H1 (cell line): ENCODE measurements around the gene IMP3. TPM values are rescaled to one million over a fixed set of nuclear protein-coding genes. Genes with fewer than 3 reads are reported as not detected.

Experiments
- CTCF ChIA-PET: fragments of 300-600 bp; sonication (Branson Sonifier 250); formaldehyde crosslinking; loops from one replicate; lab custom pipeline; 2021; ENCODE audit not compliant: partially characterized antibody; lab: Charles Lee
- POLR2A ChIA-PET: fragments of 300-600 bp; sonication (Branson Sonifier 250); formaldehyde crosslinking; loops from one replicate; lab custom pipeline; 2021; ENCODE audit warnings: inconsistent platforms; ENCODE audit not compliant: partially characterized antibody; lab: Charles Lee
- DNase-seq, 2 experiments: peaks; one replicate each; pipeline versions ENCODE4 v3.0.0 to v3.0.0-alpha.2; 2010 to 2022; ENCODE audit warnings: low spot score in 2 of 2, low read depth in 1 of 2, mixed read lengths in 1 of 2
- FAIRE-seq: peaks from 2 replicates; lab custom pipeline; 2011; peaks lifted over from hg19 to GRCh38; lab: Jason Lieb, UNC
- H2AFZ ChIP-seq: 2 replicates; pipeline ENCODE4 v1.8.1; 2012; ENCODE audit warnings: low read length, inconsistent platforms
- H2AK5ac ChIP-seq: 2 replicates; pipeline ENCODE4 v1.6.1; 2013; ENCODE audit warnings: low read depth, low read length
- H2BK120ac ChIP-seq: replicated peaks from 2 replicates; pipeline ENCODE3; 2013; ENCODE audit warnings: low read depth, low read length, inconsistent platforms
- H2BK12ac ChIP-seq: 2 replicates; pipeline ENCODE4 v1.6.1; 2013; ENCODE audit warnings: low read depth, low read length
- H2BK15ac ChIP-seq: 2 replicates; pipeline ENCODE4 v1.6.1; 2013; ENCODE audit warnings: low read length
- H2BK20ac ChIP-seq: 2 replicates; pipeline ENCODE4 v1.6.1; 2013; ENCODE audit warnings: low read length
- H2BK5ac ChIP-seq: 2 replicates; pipeline ENCODE4 v1.6.1; 2013; ENCODE audit warnings: low read depth, low read length
- H3K14ac ChIP-seq: 2 replicates; pipeline ENCODE4 v1.6.1; 2013; ENCODE audit warnings: inconsistent platforms; ENCODE audit not compliant: insufficient read length
- H3K18ac ChIP-seq: 2 replicates; pipeline ENCODE4 v1.6.1; 2013; ENCODE audit warnings: low read length; ENCODE audit errors: extremely low read depth
- H3K23ac ChIP-seq: 2 replicates; pipeline ENCODE4 v1.6.1; 2013; ENCODE audit warnings: inconsistent platforms; ENCODE audit not compliant: insufficient read length
- H3K23me2 ChIP-seq: 2 replicates; pipeline ENCODE4 v1.6.1; 2013; ENCODE audit warnings: low read depth, low read length
- H3K27ac ChIP-seq: 2 replicates; pipeline ENCODE4 v1.6.1; 2011; ENCODE audit warnings: low read depth, low read length, inconsistent platforms
- H3K27me3 ChIP-seq, 4 experiments: replicated peaks in 1 of 4; 1 replicate in 1 of 4; 2 replicates in 3 of 4; pipeline versions ENCODE4 v1.6.1 to v1.8.1; 2011 to 2013; ENCODE audit warnings: low read length in 3 of 4, mild to moderate bottlenecking in 3 of 4, inconsistent platforms in 2 of 4, mixed read lengths in 2 of 4, moderate library complexity in 1 of 4; ENCODE audit not compliant: control insufficient read depth in 3 of 4, insufficient read depth in 3 of 4; ENCODE audit errors: extremely low read depth in 1 of 4
- H3K36me3 ChIP-seq, 4 experiments: 2 replicates each; pipeline versions ENCODE4 v1.6.1 to v1.8.1; 2011 to 2013; ENCODE audit warnings: mild to moderate bottlenecking in 4 of 4, low read length in 3 of 4, moderate library complexity in 2 of 4, control low read depth in 1 of 4, inconsistent platforms in 1 of 4; ENCODE audit not compliant: insufficient read depth in 4 of 4, control insufficient read depth in 2 of 4
- H3K4ac ChIP-seq: replicated peaks from 2 replicates; pipeline ENCODE3; 2013; ENCODE audit warnings: low read length, low read depth, mixed read lengths, inconsistent platforms; ENCODE audit not compliant: insufficient read length
- H3K4me1 ChIP-seq, 4 experiments: replicated peaks in 1 of 4; 1 replicate in 1 of 4; 2 replicates in 3 of 4; pipeline versions ENCODE4 v1.6.1 to v1.8.1; 2011 to 2013; ENCODE audit warnings: low read length in 3 of 4, inconsistent platforms in 2 of 4, mixed read lengths in 1 of 4; ENCODE audit not compliant: insufficient read depth in 4 of 4, control insufficient read depth in 3 of 4
- H3K4me2 ChIP-seq, 2 experiments: 2 replicates each; pipeline versions ENCODE4 v1.6.1 to v1.8.1; 2011 to 2013; ENCODE audit warnings: low read depth in 2 of 2, low read length in 2 of 2, control low read depth in 1 of 2, inconsistent platforms in 1 of 2, mild to moderate bottlenecking in 1 of 2; ENCODE audit not compliant: insufficient read depth in 1 of 2
- H3K4me3 ChIP-seq, 4 experiments: fragments of 200-600, 300-600 bp in 1 of 4; sonication (generic), shearing (Covaris generic), sonication (Bioruptor Twin) in 1 of 4; 2 replicates each; pipeline versions ENCODE4 v1.5.1 to v1.8.1; 2011 to 2016; ENCODE audit warnings: low read length in 4 of 4, low read depth in 3 of 4, control low read depth in 2 of 4, inconsistent platforms in 2 of 4, mild to moderate bottlenecking in 2 of 4, mixed read lengths in 1 of 4, moderate library complexity in 1 of 4; ENCODE audit not compliant: insufficient read depth in 2 of 4; ENCODE audit errors: extremely low read depth in 1 of 4
- H3K56ac ChIP-seq: replicated peaks from 2 replicates; pipeline ENCODE3; 2013; ENCODE audit warnings: low read depth, mild to moderate bottlenecking, mixed read lengths, low read length, inconsistent platforms; ENCODE audit not compliant: insufficient read length
- H3K79me1 ChIP-seq: 2 replicates; pipeline ENCODE4 v1.6.1; 2013; ENCODE audit warnings: low read depth, low read length, control low read depth
- H3K79me2 ChIP-seq, 2 experiments: 2 replicates each; pipeline versions ENCODE4 v1.6.1 to v1.8.1; 2012 to 2013; ENCODE audit warnings: low read length in 2 of 2, mild to moderate bottlenecking in 2 of 2, inconsistent platforms in 1 of 2; ENCODE audit not compliant: insufficient read depth in 2 of 2, control insufficient read depth in 1 of 2
- H3K9ac ChIP-seq, 4 experiments: replicated peaks in 1 of 4; 1 replicate in 1 of 4; 2 replicates in 3 of 4; pipeline versions ENCODE4 v1.6.1 to v1.8.1; 2011 to 2013; ENCODE audit warnings: low read depth in 3 of 4, low read length in 3 of 4, control low read depth in 2 of 4, mild to moderate bottlenecking in 2 of 4, moderate library complexity in 2 of 4, inconsistent platforms in 1 of 4; ENCODE audit errors: extremely low read depth in 1 of 4
- H3K9me3 ChIP-seq, 2 experiments: 2 replicates each; pipeline versions ENCODE4 v1.6.1 to v1.8.1; 2012 to 2013; ENCODE audit warnings: mild to moderate bottlenecking in 2 of 2, moderate library complexity in 2 of 2, control low read depth in 1 of 2, inconsistent platforms in 1 of 2, low read depth in 1 of 2, low read length in 1 of 2, mixed read lengths in 1 of 2; ENCODE audit not compliant: insufficient read depth in 2 of 2
- H4K20me1 ChIP-seq, 2 experiments: replicated peaks in 1 of 2; 2 replicates each; pipeline versions ENCODE3 to v1.8.1; 2011 to 2013; ENCODE audit warnings: inconsistent platforms in 2 of 2, low read length in 2 of 2, mild to moderate bottlenecking in 1 of 2; ENCODE audit not compliant: insufficient read depth in 2 of 2, control insufficient read depth in 1 of 2
- H4K5ac ChIP-seq: 2 replicates; pipeline ENCODE4 v1.6.1; 2013; ENCODE audit warnings: low read length, low read depth, mixed read lengths, inconsistent platforms; ENCODE audit not compliant: insufficient read length
- H4K8ac ChIP-seq: 2 replicates; pipeline ENCODE4 v1.8.0; 2013; ENCODE audit warnings: mild to moderate bottlenecking, moderate library complexity, low read length, inconsistent platforms; ENCODE audit not compliant: insufficient read depth; ENCODE audit errors: extremely low read depth
- H4K91ac ChIP-seq: replicated peaks from 2 replicates; pipeline ENCODE3; 2013; ENCODE audit warnings: low read length, mixed read lengths, inconsistent platforms; ENCODE audit not compliant: insufficient read length
- BCL11A ChIP-seq, 2 experiments: IDR thresholded peaks; one replicate each; pipeline ENCODE4 v1.6.1; 2011; ENCODE audit warnings: low read depth in 2 of 2, low read length in 2 of 2, mild to moderate bottlenecking in 2 of 2
- CEBPB ChIP-seq: IDR thresholded peaks from 2 replicates; pipeline ENCODE4 v1.6.1; 2012; ENCODE audit warnings: low read depth, low read length
- CHD1 ChIP-seq: IDR thresholded peaks from 2 replicates; pipeline ENCODE4 v1.6.1; 2012; ENCODE audit warnings: low read depth, low read length, improper control_type of control experiment
- CTCF ChIP-seq, 3 experiments: IDR thresholded peaks; 1 replicate in 2 of 3; 2 replicates in 1 of 3; pipeline versions ENCODE4 v1.5.1 to v1.6.1; 2011; ENCODE audit warnings: low read length in 3 of 3, mild to moderate bottlenecking in 3 of 3, inconsistent platforms in 2 of 3, low read depth in 1 of 3, moderate library complexity in 1 of 3; ENCODE audit not compliant: insufficient read depth in 1 of 3; ENCODE audit errors: control extremely low read depth in 1 of 3
- FOSL1 ChIP-seq: IDR thresholded peaks from 2 replicates; pipeline ENCODE4 v1.6.1; 2011; ENCODE audit warnings: mild to moderate bottlenecking, low read depth, low read length, moderate library complexity; ENCODE audit not compliant: insufficient read depth
- NRF1 ChIP-seq: IDR thresholded peaks from 2 replicates; pipeline ENCODE4 v1.6.1; 2011; ENCODE audit warnings: mild to moderate bottlenecking, low read depth, low read length, improper control_type of control experiment
- POU5F1 ChIP-seq: IDR thresholded peaks from 2 replicates; pipeline ENCODE4 v1.6.1; 2011; ENCODE audit warnings: low read depth, mild to moderate bottlenecking, low read length, moderate library complexity
- SIRT6 ChIP-seq: IDR thresholded peaks from one replicate; pipeline ENCODE4 v1.7.1; 2012; ENCODE audit warnings: low read length, inconsistent platforms
- SIX5 ChIP-seq: IDR thresholded peaks from 2 replicates; pipeline ENCODE4 v1.6.1; 2011; ENCODE audit warnings: mild to moderate bottlenecking, low read depth, low read length
- SP1 ChIP-seq: IDR thresholded peaks from 2 replicates; pipeline ENCODE4 v1.6.1; 2011; ENCODE audit warnings: low read depth, low read length
- SP2 ChIP-seq: IDR thresholded peaks from 2 replicates; pipeline ENCODE4 v1.6.1; 2012; ENCODE audit warnings: mild to moderate bottlenecking, low read length, inconsistent platforms
- WGBS, 2 experiments: shearing (Covaris generic) in 1 of 2; methylation state at CpG; one replicate each; pipeline versions ENCODE4 v1.1.6 to v1.1.7; 2013 to 2015; ENCODE audit warnings: low lambda C conversion rate in 2 of 2, mixed read lengths in 2 of 2, inconsistent platforms in 1 of 2, low coverage in 1 of 2, missing lambda C conversion rate in 1 of 2; ENCODE audit not compliant: insufficient replicate concordance in 2 of 2, insufficient coverage in 1 of 2, insufficient read length in 1 of 2; ENCODE audit errors: extremely low coverage in 1 of 2, missing lambda C conversion rate in 1 of 2; 5-methylcytosine and 5-hydroxymethylcytosine counted together
- polyA plus RNA-seq, 7 experiments: library from polyadenylated mRNA; depleted of rRNA in 3 of 7; stranded (reverse) in 5 of 7; unstranded in 2 of 7; fragments of >200 nt in 5 of 7; fragments of 200-250 nt in 2 of 7; gene quantifications; 1 replicate in 5 of 7; 2 replicates in 1 of 7; 4 replicates in 1 of 7; pipeline versions ENCODE4 v1.2.1 to v1.2.3, GENCODE V29; 2011 to 2013; ENCODE audit warnings: missing spikeins in 2 of 7, mixed read lengths in 2 of 7
- total RNA-seq: library from RNA; stranded (reverse); fragmentation: NEBNext Ultra II Directional; extraction: Animal tissue kit (Norgen Biotek cat#: 25700); gene quantifications from 2 replicates; pipeline ENCODE4 v1.2.1, GENCODE V29; 2021

The IMP3 gene
- total and polyA plus RNA-seq, 2 of the 8 experiments (the other 6 are each of a cell fraction or from before 2014, with no cell fraction given): 114 to 273 TPM

DNA sequence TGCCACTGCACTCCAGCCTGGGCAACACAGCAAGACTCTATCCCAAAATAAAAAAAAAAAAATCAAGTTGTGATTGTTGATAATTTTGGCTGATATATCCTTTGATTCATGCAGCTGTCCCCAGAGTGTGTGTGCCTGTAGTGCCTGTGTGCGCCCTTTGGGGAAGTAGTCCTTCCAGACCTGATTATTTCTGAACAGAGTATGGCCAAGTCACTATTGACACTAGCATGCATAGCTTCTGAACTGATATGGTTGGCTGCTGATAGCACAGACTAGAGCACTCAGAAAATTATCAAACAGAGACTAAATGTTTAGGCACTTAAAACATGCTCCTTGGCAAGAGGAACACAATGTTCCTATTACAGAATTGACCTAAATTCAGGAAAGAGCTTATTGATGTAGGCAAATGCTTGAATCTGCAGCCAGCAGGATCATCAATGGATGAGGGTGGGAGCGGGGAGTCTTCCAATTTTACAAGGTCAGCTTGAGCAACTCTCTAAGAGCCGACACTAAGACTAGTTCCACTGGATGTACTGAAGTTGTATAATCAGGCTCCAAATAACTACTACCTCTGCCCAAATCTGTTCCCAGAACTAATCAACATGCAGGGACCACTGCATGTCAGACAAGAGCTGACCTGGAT lies 43.2 kb downstream of the IMP3 start:
- Histone ChIP-seq H4K5ac (no peak overlapping the region), H3K36me3 (peaks cover 5 to 16% (median 7%) of the 10 kb centered on the region in 4 experiments; a peak in 5 of 8 replicates), H2AFZ (no peak overlapping the region), H3K27ac (no peak overlapping the region), H3K9ac (peak overlapping the region in 1 of 4 experiments; percentile 10; a peak in 1 of 7 replicates), H4K20me1 (no peaks in the 10 kb centered on the region), H3K23me2 (no peaks in the 10 kb centered on the region), H2BK120ac (no peak overlapping the region), H3K79me2 (no peaks in the 10 kb centered on the region), H3K9me3 (no peaks in the 10 kb centered on the region), H3K23ac (no peak overlapping the region), H3K56ac (no peak overlapping the region), H2BK15ac (no peak overlapping the region), H2BK20ac (no peak overlapping the region), H2BK12ac (no peak overlapping the region), H3K18ac (no peak overlapping the region), H3K4me3 (no peak overlapping the region), H3K4me2 (no peak overlapping the region), H4K91ac (no peak overlapping the region), H2BK5ac (no peak overlapping the region), H3K4ac (no peak overlapping the region), H4K8ac (no peak overlapping the region), H3K14ac (no peak overlapping the region), H3K79me1 (no peaks in the 10 kb centered on the region), H3K27me3 (no peaks in the 10 kb centered on the region), H2AK5ac (no peak overlapping the region), H3K4me1 (no peaks in the 10 kb centered on the region)
- FAIRE-seq (no peak), DNase-seq (no peak)
- WGBS, 2 experiments: 90% methylated on average over 3 of the region's 3 CpGs; no CpG with 5 or more reads in 1 of the 2 experiments
- ChIA-PET POLR2A (interaction anchor here (1.1 to 1.3 kb wide), 2 partner anchors 10 to 18 kb away, joined by 3 to 6 read pairs; partner anchors contain the start of gene PTPN9), CTCF (interaction anchor here (0.6 to 4.5 kb wide), 35 partner anchors 9 to 348 kb away, joined by 3 to 35 read pairs (median 5); partner anchors contain the start of genes PTPN9 and SNUPN)
- TF ChIP-seq FOSL1 (no peak), SP2 (no peak), SIX5 (no peak), SIRT6 (no peak), CTCF (IDR thresholded peaks at IDR 0.05; ENCODE audit: control extremely low read depth in 1 of 3, insufficient read depth in 1 of 3, low read depth in 1 of 3, low read length in 3 of 3) (no peak), SP1 (no peak), CHD1 (no peak), CEBPB (no peak), POU5F1 (no peak), NRF1 (no peak), BCL11A (IDR thresholded peaks at IDR 0.05; ENCODE audit: low read depth in 2 of 2, low read length in 2 of 2) (no peak)
